AG09309 (cell line): ENCODE measurements around the gene PCSK5.

Experiments
- DNase-seq: peaks from one replicate; pipeline ENCODE4 v3.0.0-alpha.2; 2010; ENCODE audit warnings: low read depth
- H3K4me3 ChIP-seq: 2 replicates; pipeline ENCODE4 v1.5.1; 2011; ENCODE audit warnings: mild to moderate bottlenecking, low read depth, low read length, moderate library complexity; ENCODE audit not compliant: control insufficient read depth
- CTCF ChIP-seq: IDR thresholded peaks from 2 replicates; pipeline ENCODE4 v1.5.1; 2011; ENCODE audit warnings: mild to moderate bottlenecking, low read depth, low read length, inconsistent platforms; ENCODE audit not compliant: insufficient read depth, control insufficient read depth; ENCODE audit errors: missing control alignments

The PCSK5 gene

DNA sequence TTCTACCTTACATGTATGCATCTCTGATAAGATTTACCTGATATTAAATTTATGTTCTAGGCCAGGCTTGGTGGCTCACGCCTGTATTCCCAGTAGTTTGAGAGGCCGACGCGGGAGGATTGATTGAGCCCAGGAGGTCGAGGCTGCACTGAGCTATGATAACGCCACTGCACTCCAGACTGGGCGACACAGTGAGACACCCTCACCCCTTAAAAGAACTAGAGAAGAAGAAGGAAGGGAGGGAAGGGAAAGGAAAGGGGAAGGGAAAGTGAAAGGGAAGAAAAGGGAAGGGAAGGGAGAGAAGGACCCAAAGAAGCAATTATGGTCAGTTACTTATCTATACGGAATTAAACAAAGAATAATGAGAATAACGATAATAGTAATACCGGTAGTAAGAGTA is 504.9 kb downstream of the PCSK5 start:
- no peak for TF ChIP-seq CTCF
- no peak for DNase-seq
- no peak overlapping the region for H3K4me3 ChIP-seq

DNA sequence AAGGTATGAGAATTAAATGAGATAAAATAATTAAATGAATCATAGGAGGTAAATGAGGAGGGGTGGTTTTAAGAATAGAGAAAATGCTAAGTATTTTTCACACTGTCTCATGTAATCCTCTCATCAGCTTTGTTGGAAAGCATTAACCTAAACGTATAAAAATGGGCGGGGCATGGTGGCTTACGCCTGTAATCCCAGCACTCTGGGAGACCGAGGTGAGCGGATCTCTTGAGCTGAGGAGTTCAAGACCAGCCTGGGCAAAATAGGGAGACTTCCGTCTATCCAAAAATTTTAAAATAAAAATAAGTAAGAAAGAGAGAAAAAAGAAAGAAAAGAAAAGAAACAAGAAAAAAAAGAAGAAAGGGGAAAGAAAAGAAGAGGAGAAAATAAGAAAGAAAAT is 505.7 kb downstream of the PCSK5 start:
- no peak for TF ChIP-seq CTCF
- DNase-seq, result no peak
- H3K4me3 ChIP-seq, result no peak overlapping the region

DNA sequence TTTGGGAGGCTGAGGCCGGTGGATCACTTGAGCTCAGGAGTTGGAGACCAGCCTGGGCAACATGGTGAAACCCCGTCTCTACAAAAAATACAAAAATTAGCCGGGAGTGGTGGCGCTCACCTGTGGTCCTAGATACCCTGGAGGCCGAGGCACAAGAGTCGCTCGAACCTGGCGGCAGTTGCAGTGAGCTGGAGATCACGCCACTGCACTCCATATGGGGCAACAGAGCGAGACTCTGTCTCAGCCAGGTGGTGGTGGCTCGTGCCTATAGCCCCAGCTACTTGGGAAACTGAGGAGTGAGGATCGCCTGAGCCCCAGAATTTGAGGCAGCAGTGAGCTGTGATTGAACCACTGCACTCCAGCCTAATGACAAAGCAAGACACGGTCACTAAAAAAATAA is 506.1 kb downstream of the PCSK5 start:
- no peak for TF ChIP-seq CTCF

DNA sequence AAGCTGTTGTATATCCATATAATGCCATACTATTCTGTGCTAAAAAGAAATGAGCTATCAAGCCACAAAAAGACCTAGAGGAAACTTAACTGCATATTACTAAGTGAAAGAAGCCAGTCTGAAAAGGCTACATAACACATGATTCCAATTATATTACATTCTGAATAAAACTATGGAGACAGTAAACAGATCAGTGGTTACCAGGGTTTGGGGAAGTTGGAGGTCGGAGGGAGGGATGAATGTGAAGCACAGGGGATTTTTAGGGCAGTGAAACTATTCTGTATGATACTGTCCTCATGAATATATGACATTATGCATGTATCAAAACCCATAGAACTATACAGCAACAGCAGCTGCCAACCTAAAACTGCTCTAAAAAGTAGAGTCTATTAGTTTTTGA is 509.4 kb downstream of the PCSK5 start:
- TF ChIP-seq CTCF, result no peak
- no peak for DNase-seq
- no peak overlapping the region for H3K4me3 ChIP-seq

More for the DNA sequence above, 506.1 kb downstream of the PCSK5 start:
- DNase-seq, result no peak
- H3K4me3 ChIP-seq, result no peak overlapping the region

GRCh38 chr9:76400534-76401096 is 510.1 kb downstream of the PCSK5 start:
- no peak for DNase-seq
- no peak overlapping the region for H3K4me3 ChIP-seq

DNA sequence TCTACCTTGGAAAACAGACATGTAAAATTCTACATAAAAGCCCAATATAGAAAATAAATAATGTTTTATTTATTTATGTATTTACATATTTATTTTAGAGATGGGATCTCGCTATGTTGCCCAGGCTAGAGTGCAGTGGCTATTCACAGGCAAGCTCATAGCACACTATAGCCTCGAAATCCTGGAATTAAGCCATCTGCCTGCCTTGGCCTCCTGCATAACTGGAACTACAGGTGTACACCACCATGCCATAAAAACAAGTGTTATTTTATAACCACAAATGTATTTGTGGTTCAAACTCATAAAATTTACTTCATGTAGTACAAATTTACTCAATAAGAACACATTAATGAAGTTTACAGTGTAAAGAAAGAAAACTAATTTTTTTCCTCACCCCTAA is 510.7 kb downstream of the PCSK5 start:
- no peak for DNase-seq
- TF ChIP-seq CTCF, result no peak
- H3K4me3 ChIP-seq, result no peak overlapping the region

More at GRCh38 chr9:76400534-76401096, 510.1 kb downstream of the PCSK5 start:
- no peak for TF ChIP-seq CTCF

DNA sequence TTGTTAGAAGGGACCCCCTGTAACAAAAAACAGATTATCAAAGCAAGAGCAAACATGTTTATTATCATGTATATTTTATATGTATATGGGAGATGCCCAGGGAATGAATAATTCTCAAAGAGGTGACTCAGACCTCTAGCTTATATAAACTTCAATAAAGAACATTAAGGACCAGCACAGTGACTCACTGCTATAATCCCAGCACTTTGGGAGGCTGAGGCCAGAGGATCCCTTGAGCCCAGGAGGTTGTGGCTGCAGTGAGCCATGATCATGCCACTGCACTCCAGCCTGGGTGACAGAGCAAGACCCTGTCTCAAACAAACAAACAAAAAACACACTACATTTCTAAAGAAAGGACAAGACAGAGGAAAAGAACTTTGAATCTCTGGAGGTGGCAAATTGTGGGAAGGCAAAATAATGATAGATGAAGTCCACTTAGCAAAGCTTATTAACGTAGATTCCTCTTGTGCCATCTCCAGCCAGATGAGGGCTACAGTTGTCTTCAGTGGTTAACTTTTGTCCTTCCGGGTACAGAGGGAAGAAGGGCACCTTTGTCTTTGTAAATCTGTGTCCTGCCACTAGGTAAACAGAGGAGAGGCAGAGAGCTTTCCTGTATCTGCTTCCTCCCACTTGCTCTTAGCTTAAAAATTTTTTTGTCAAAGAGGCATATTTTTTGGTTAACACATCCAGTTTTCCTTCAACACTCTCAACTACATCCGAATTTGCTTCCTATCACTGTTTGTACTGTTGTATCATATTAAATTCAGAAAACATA is 511.3 kb downstream of the PCSK5 start:
- H3K4me3 ChIP-seq, result no peak overlapping the region
- no peak for DNase-seq
- TF ChIP-seq CTCF, result no peak
